HCT116 (cell line): Measurements from ENCODE around the gene SPESP1.

Source experiments
- CTCF ChIP-seq, 3 experiments: fragments of 200-600 bp in 1 of 3; sonication (generic) in 1 of 3; IDR thresholded peaks in 2 of 3; conservative IDR thresholded peaks in 1 of 3; 2 replicates each; pipeline ENCODE4 v1.5.1; 2012 to 2017; ENCODE audit warnings: low read depth in 2 of 3, low read length in 2 of 3, antibody characterized with exemption in 1 of 3, borderline replicate concordance in 1 of 3, control low read depth in 1 of 3, mild to moderate bottlenecking in 1 of 3, mixed read lengths in 1 of 3, mixed run types in 1 of 3, moderate library complexity in 1 of 3; ENCODE audit not compliant: insufficient read depth in 1 of 3
- EGR1 ChIP-seq: IDR thresholded peaks from 2 replicates; pipeline ENCODE4 v1.6.1; 2012; ENCODE audit warnings: low read depth
- POLR2A ChIP-seq: IDR thresholded peaks from 2 replicates; pipeline ENCODE4 v1.7.0; 2011; ENCODE audit warnings: borderline replicate concordance; ENCODE audit not compliant: insufficient read depth, insufficient read length; ENCODE audit errors: extremely low read depth
- TF ChIP-seq, protein P1 (sequence below): IDR thresholded peaks from 2 replicates; pipeline ENCODE4 v1.6.1; 2012

GRCh38 chr15:68986322-68986721, 56.0 kb downstream of the SPESP1 start:
- TF ChIP-seq, protein P1, sequence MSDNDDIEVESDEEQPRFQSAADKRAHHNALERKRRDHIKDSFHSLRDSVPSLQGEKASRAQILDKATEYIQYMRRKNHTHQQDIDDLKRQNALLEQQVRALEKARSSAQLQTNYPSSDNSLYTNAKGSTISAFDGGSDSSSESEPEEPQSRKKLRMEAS = no peak
- no peak for TF ChIP-seq POLR2A
- TF ChIP-seq CTCF (IDR thresholded peaks at IDR 0.05 in 2 of 3, conservative IDR thresholded peaks at IDR 0.05 in 1 of 3; ENCODE audit: borderline replicate concordance in 1 of 3, insufficient read depth in 1 of 3, low read depth in 2 of 3, low read length in 2 of 3) = no peak
- TF ChIP-seq EGR1 = no peak
